Subcutaneous adipose tissue (tissue), 4 donors: ENCODE results near the gene CBX7. TPM values are rescaled to one million over a fixed set of nuclear protein-coding genes. Genes with fewer than 3 reads are reported as not detected.

ENCODE experiments used
- total RNA-seq, 4 donors: library from RNA; depleted of rRNA; stranded (reverse); fragments of >200 nt; gene quantifications; one replicate each; pipeline ENCODE4 v1.1.0, GENCODE V29; 2016
- TF ChIP-seq, protein P1 (sequence below): fragments of 450-650 bp; IDR thresholded peaks from one replicate; pipeline ENCODE4 v1.5.1; 2016; ENCODE audit warnings: low read depth, mild to moderate bottlenecking, control low read depth, antibody characterized with exemption, moderate library complexity

The CBX7 gene
- total RNA-seq, 4 donors from 2014 or later = 37.4 to 74.2 (median 50.7) TPM

DNA sequence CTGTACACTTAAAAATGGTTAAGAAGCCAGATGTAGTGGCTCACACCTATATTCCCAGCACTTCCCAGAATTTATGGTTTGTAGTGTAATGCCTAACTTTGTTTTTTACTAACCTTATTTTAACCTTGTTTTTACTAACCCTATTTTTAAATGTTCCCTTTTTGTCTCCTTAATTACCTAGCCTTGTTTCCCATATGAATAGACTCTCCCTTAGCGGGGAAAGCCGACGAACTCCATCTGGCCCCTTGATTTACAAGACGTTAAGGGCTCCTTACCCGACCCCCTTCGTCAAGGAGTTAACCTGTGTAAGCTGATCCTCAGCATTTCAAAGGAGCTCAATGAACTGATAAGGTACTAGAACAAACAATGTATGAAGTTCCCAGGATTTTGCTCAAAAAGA, 38.4 kb downstream of the CBX7 start:
- TF ChIP-seq, protein P1, sequence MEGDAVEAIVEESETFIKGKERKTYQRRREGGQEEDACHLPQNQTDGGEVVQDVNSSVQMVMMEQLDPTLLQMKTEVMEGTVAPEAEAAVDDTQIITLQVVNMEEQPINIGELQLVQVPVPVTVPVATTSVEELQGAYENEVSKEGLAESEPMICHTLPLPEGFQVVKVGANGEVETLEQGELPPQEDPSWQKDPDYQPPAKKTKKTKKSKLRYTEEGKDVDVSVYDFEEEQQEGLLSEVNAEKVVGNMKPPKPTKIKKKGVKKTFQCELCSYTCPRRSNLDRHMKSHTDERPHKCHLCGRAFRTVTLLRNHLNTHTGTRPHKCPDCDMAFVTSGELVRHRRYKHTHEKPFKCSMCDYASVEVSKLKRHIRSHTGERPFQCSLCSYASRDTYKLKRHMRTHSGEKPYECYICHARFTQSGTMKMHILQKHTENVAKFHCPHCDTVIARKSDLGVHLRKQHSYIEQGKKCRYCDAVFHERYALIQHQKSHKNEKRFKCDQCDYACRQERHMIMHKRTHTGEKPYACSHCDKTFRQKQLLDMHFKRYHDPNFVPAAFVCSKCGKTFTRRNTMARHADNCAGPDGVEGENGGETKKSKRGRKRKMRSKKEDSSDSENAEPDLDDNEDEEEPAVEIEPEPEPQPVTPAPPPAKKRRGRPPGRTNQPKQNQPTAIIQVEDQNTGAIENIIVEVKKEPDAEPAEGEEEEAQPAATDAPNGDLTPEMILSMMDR = no peak

DNA sequence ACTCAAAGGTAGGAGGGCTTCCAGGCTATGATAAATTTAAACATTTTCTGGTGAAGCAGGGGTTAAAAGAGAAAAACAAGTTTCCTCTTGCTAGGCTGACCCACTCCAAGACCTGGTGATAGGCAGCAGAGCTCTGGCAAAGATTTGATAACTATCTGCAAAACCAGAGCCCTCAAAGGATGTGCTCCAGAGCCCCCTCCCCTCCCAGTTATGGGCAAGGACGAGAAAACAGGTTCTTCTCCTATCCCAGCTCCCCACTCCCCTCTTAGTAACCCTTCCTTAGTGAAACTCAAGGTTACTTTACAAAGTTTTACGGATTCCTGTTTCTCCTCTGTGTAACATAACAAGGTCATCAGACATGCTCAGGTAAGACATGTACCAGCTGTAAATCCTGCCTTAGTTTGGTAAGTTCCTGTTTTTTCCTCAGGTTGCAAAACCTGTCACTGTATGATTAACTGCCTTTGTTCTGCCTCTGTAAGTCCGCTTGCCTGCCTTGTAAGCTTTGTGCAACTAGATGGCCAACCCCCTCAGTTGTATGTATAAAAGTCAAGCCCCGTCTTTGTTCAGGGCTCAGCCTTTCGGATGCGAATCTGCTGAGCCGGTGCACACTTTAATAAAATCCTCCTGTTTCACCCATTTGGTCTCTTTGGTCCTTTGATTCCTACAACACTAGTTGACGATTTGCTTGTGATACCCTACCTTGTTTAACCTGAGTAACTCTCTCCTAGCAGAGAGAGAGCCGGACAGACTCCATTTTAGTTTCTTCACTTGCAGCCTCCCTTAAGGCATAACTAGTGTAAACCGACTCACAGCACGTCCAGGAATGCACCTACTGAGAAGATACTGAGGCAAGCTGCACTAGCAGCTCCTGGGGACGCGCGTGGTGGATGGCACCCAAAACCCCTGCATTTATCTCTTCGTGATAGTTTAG, 41.6 kb downstream of the CBX7 start:
- TF ChIP-seq, protein P1 = no peak

DNA sequence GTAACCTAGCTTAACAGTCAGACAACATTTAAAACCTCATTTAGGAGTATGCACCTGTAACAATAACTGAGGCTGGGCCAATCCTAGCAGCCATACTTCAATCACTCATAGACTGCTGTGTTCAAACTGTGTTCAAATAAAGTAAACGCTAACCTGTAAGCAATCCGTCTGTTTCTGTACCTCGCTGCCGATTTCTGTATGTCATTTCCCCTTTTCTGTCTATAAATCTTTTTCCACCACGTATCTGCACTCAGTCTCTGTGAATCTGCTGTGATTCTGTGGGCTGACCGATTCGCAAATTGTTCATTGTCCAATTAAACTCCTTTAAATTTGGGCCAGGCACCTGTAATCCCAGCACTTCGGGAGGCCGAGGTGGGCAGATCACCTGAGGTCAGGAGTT, 43.1 kb downstream of the CBX7 start:
- TF ChIP-seq, protein P1 = no peak

DNA sequence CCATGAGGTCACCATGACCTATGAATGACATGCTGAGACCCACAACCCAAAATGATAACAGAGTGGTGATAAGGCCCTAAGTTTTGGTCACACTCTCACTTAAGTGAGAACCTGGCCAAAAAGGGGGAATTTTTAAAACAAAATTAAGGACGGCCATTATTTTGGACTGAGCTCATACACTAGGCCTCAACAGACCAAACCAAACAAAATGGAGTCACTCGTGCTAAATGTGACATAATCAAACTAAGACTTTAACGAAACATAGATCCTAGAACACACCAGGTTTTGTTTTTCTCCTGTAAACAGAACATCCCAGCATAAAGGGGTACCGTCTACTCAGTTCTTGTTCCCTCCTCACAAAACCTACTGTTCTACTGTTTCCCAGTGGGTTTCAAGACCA, 44.0 kb downstream of the CBX7 start:
- TF ChIP-seq, protein P1 = no peak

DNA sequence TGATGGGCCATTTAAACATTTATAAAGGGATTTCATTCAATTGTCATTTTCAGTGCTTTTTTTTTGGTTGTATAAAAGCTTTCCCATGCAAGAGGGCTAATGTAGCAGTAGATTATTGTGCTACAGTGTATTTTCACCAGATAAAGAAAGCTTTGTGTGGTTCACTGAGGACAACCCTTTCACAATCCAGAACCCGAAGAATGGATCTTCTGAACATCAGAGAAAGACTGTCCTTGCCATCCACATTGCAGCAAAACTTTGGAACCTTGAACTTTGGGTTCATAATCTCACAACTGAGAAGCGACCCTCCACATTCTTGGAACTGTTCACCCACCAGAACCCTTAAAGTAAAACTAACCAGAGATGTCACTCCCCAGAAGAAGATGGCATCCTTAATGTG, 46.2 kb downstream of the CBX7 start:
- TF ChIP-seq, protein P1 = no peak

DNA sequence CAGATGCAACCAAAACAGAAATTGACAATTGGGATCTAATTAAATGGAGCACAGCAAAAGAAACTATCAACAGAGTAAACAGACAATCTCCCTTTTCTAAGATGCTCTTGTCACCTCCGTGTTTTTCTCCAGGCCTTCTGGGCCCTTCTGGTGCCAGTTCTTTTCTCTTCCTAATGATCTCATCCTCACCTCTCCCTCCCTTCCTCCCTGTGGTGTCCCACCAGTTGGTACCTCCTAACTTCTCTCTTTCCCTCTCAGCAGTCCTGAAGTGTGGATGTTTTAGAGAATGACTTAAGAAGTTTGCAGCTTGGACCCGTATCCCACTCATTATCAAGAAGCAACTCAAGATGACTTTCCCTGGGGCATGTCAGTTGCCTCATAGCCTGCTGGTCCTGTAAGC, 49.0 kb downstream of the CBX7 start:
- TF ChIP-seq, protein P1 = no peak

DNA sequence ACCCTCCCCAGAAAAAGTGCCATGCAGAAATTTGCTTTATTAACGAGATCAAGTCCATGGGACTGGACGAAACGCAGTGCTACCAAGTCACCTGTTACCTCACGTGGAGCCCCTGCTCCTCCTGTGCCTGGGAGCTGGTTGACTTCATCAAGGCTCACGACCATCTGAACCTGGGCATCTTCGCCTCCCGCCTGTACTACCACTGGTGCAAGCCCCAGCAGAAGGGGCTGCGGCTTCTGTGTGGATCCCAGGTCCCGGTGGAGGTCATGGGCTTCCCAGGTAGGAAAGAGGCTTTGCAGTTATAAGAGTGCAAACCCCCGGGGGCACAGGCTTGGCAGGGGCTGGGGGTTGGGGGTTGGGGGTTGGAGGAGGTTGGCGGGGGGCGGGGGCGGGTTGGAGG, 51.3 kb downstream of the CBX7 start:
- TF ChIP-seq, protein P1 = no peak
